HG02938 (cell line): ENCODE results near the gene LSM12.

Experiments used
- ATAC-seq: cut with Tn5 transposase; IDR thresholded peaks from one replicate; pipeline ENCODE4 v1.9.1; 2021; ENCODE audit warnings: mild to moderate bottlenecking, moderate library complexity; ENCODE audit not compliant: unreplicated experiment

The LSM12 gene

GRCh38 chr17:43988301-43988700, 78.2 kb downstream of the LSM12 start:
- no peak for ATAC-seq

- ATAC-seq = no peak
Measured at GRCh38 chr17:43987131-43988021, 79.1 kb downstream of the LSM12 start.

GRCh38 chr17:43986225-43986981, 80.1 kb downstream of the LSM12 start:
- no peak for ATAC-seq

GRCh38 chr17:43984521-43984920, 82.0 kb downstream of the LSM12 start:
- ATAC-seq = no peak
